Endothelial cell of umbilical vein (primary cell): ENCODE results near the gene HOXD4. TPM values are rescaled to one million over a fixed set of nuclear protein-coding genes. Genes with fewer than 3 reads are reported as not detected.

Experiments
- BruUV-seq: library from RNA; stranded (reverse); fragments of 400-500 nt; replicated peaks from 2 replicates; lab custom pipeline; 2021; lab: Mats Ljungman, UMichigan
- CTCF ChIA-PET: fragments of 300-600, 350-600 bp; sonication (Branson Sonifier 250); formaldehyde crosslinking; loops from one replicate; lab custom pipeline; 2021; ENCODE audit warnings: antibody characterized with exemption, inconsistent platforms; lab: Charles Lee
- POLR2A ChIA-PET: fragments of 300-600, 350-600 bp; sonication (Branson Sonifier 250); formaldehyde crosslinking; loops from one replicate; lab custom pipeline; 2021; ENCODE audit warnings: antibody characterized with exemption, inconsistent platforms; lab: Charles Lee
- DNase-seq: peaks from one replicate; pipeline ENCODE4 v3.0.0-alpha.2; 2011; ENCODE audit warnings: low read depth, low spot score
- FAIRE-seq: peaks from 2 replicates; lab custom pipeline; 2011; peaks lifted over from hg19 to GRCh38; lab: Jason Lieb, UNC
- H2AFZ ChIP-seq: 2 replicates; pipeline ENCODE4 v1.6.0; 2012; ENCODE audit warnings: low read depth, low read length, control low read depth, inconsistent platforms
- H3K27ac ChIP-seq: 2 replicates; pipeline ENCODE4 v1.5.1; 2011; ENCODE audit warnings: low read depth, mild to moderate bottlenecking, control low read depth, low read length, moderate library complexity; ENCODE audit not compliant: insufficient read depth
- H3K27me3 ChIP-seq, 2 experiments: 2 replicates each; pipeline versions ENCODE4 v1.6.0 to v1.6.1; 2011; ENCODE audit warnings: low read length in 2 of 2, mixed read lengths in 1 of 2; ENCODE audit not compliant: control insufficient read depth in 2 of 2, insufficient read depth in 2 of 2
- H3K36me3 ChIP-seq, 2 experiments: 2 replicates in 1 of 2; 3 replicates in 1 of 2; pipeline ENCODE4 v1.5.1; 2011; ENCODE audit warnings: low read length in 2 of 2, mild to moderate bottlenecking in 1 of 2, moderate library complexity in 1 of 2; ENCODE audit not compliant: control insufficient read depth in 2 of 2, insufficient read depth in 2 of 2; ENCODE audit errors: extremely low read depth in 1 of 2
- H3K4me1 ChIP-seq: 3 replicates; pipeline ENCODE4 v1.5.1; 2011; ENCODE audit warnings: mild to moderate bottlenecking, low read length; ENCODE audit not compliant: control insufficient read depth, insufficient read depth; ENCODE audit errors: extremely low read depth
- H3K4me2 ChIP-seq: 2 replicates; pipeline ENCODE4 v1.6.1; 2011; ENCODE audit warnings: low read length, control low read depth, mixed read lengths; ENCODE audit not compliant: insufficient read depth
- H3K4me3 ChIP-seq, 3 experiments: fragments of 200-600 bp in 1 of 3; sonication (generic), shearing (Covaris generic) in 1 of 3; replicated peaks in 1 of 3; 2 replicates each; pipeline ENCODE4 v1.5.1; 2011 to 2016; ENCODE audit warnings: control low read depth in 3 of 3, low read length in 3 of 3, mild to moderate bottlenecking in 2 of 3, inconsistent platforms in 1 of 3, low read depth in 1 of 3, moderate library complexity in 1 of 3; ENCODE audit not compliant: insufficient read depth in 1 of 3
- H3K79me2 ChIP-seq: 2 replicates; pipeline ENCODE4 v1.6.0; 2012; ENCODE audit warnings: low read length, inconsistent platforms; ENCODE audit not compliant: control insufficient read depth, insufficient read depth
- H3K9ac ChIP-seq: replicated peaks from 2 replicates; pipeline ENCODE3; 2011; ENCODE audit warnings: low read length, control low read depth; ENCODE audit not compliant: insufficient read depth; ENCODE audit errors: extremely low read depth
- H3K9me1 ChIP-seq: replicated peaks from 3 replicates; pipeline ENCODE4 v1.6.0; 2011; ENCODE audit warnings: mild to moderate bottlenecking, low read length; ENCODE audit not compliant: control insufficient read depth, insufficient read depth; ENCODE audit errors: extremely low read depth
- H3K9me3 ChIP-seq: replicated peaks from 2 replicates; pipeline ENCODE4 v1.5.1; 2012; ENCODE audit warnings: low read length, inconsistent platforms; ENCODE audit not compliant: control insufficient read depth, insufficient read depth
- H4K20me1 ChIP-seq: replicated peaks from 2 replicates; pipeline ENCODE3; 2011; ENCODE audit warnings: mild to moderate bottlenecking, low read length; ENCODE audit not compliant: control insufficient read depth, insufficient read depth; ENCODE audit errors: extremely low read depth
- EZH2 ChIP-seq: IDR thresholded peaks from 2 replicates; pipeline ENCODE4 v1.6.1; 2012; ENCODE audit warnings: borderline replicate concordance, low read depth, mild to moderate bottlenecking, moderate library complexity, low read length, inconsistent platforms; ENCODE audit not compliant: severe bottlenecking
- FOS ChIP-seq: IDR thresholded peaks from 2 replicates; pipeline ENCODE4 v1.6.1; 2011; ENCODE audit warnings: mild to moderate bottlenecking, low read length, moderate library complexity, borderline replicate concordance; ENCODE audit not compliant: insufficient read depth
- GATA2 ChIP-seq: IDR thresholded peaks from 2 replicates; pipeline ENCODE4 v1.7.0; 2011; ENCODE audit warnings: low read depth, mild to moderate bottlenecking, moderate library complexity, mixed read lengths, low read length; ENCODE audit not compliant: insufficient read length, insufficient read depth
- JUN ChIP-seq: IDR thresholded peaks from 2 replicates; pipeline ENCODE4 v1.6.1; 2011; ENCODE audit warnings: borderline replicate concordance, low read depth; ENCODE audit not compliant: insufficient read length, insufficient read depth
- MYC ChIP-seq: IDR thresholded peaks from one replicate; pipeline ENCODE4 v1.6.1; 2011; ENCODE audit warnings: mild to moderate bottlenecking, low read depth, low read length
- POLR2A ChIP-seq: IDR thresholded peaks from 2 replicates; pipeline ENCODE4 v1.6.1; 2012; ENCODE audit warnings: low read depth, mild to moderate bottlenecking, control low read depth, low read length
- POLR2AphosphoS5 ChIP-seq: IDR thresholded peaks from 2 replicates; pipeline ENCODE4 v1.6.1; 2012; ENCODE audit warnings: low read depth, mild to moderate bottlenecking, control low read depth, low read length, moderate library complexity; ENCODE audit not compliant: insufficient read depth
- dilution Hi-C: fragments of 300-500 bp; cut with MboI; formaldehyde crosslinking; loops from one replicate; pipeline ENCODE4 v1.15.0; 2019; ENCODE audit warnings: low sequenced_read_pairs; ENCODE audit not compliant: extremely low pct_ligation_motif_present
- intact Hi-C: fragments of 100-400 bp; cut with micrococcal nuclease; formaldehyde crosslinking; loops from one replicate; pipeline ENCODE4 v1.10.0; 2022
- polyA plus RNA-seq, 4 experiments: library from polyadenylated mRNA; depleted of rRNA in 3 of 4; stranded (reverse) in 3 of 4; unstranded in 1 of 4; fragments of >200 nt; gene quantifications; 2 replicates each; pipeline versions ENCODE4 v1.2.1 to v1.2.3, GENCODE V29; 2011 to 2012; ENCODE audit warnings: missing spikeins in 1 of 4
- total RNA-seq: library from RNA; stranded (reverse); gene quantifications from 2 replicates; pipeline ENCODE4 v1.2.3, GENCODE V29; 2021
- TF ChIP-seq, protein P1 (sequence below): IDR thresholded peaks from 2 replicates; pipeline ENCODE4 v1.6.1; 2011; ENCODE audit not compliant: insufficient read depth, insufficient read length
- TF ChIP-seq, protein P2 (sequence below), 2 donors: IDR thresholded peaks; 1 replicate in 1 of 2; 2 replicates in 1 of 2; pipeline ENCODE4 v1.5.1; 2011; ENCODE audit warnings: low read length in 2 of 2, mild to moderate bottlenecking in 2 of 2, moderate library complexity in 2 of 2, control low read depth in 1 of 2, inconsistent platforms in 1 of 2, low read depth in 1 of 2; ENCODE audit not compliant: insufficient read depth in 1 of 2; ENCODE audit errors: extremely low read depth in 1 of 2

Gene HOXD4
- total and polyA plus RNA-seq, 2 donors (not counting 3 experiments of a cell fraction or from before 2014, with no cell fraction given), result 7.6 to 13.7 TPM

DNA sequence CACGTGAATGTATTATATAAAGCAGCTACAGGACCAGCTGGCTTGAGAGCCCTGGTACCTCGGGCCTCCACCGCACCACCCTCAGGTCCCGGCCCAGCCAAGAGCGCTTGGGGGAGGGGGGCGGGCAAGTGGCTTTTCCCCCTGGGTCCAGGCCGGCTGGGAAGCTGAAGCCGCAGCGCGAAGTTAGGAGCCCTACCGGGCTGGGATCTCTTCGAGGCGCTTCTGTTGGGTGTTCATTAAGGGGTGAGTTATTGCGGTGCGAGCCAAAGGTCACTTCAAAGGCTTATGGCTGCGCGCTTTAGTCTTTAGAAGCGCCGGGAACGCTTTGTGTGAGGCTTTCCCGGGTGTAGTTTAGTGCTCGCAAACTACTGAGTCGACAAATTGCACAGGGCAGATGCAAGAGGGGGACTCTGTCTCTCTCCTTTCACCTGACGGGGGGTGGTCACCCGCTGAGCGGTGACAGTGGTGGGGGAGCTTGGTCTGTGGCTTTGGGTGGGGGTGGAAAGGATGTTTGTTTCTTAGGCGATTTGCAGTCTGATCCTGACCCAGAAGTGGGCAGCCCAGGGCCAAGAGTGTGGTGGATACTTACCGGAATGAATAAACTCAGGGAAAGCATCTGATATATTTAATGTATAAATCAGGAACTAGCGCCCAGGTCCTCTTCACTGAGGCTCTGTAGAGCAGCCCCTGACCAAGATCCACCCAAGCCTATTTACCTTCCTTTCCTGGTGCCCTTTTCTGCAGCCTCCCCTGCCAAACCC, 11.7 kb downstream of the HOXD4 start:
- Histone ChIP-seq H3K4me1 (peaks cover 3% of the 10 kb centered on the region), H2AFZ (no peak overlapping the region), H3K9ac (no peak overlapping the region), H3K4me3 (no peak overlapping the region), H3K27me3 (peaks cover 5 to 15% of the 10 kb centered on the region in 2 experiments), H3K4me2 (no peak overlapping the region), H3K9me3 (no peaks in the 10 kb centered on the region), H3K36me3 (no peaks in the 10 kb centered on the region), H3K79me2 (no peaks in the 10 kb centered on the region), H3K9me1 (no peaks in the 10 kb centered on the region), H4K20me1 (no peaks in the 10 kb centered on the region), H3K27ac (no peak overlapping the region)
- DNase-seq, result no peak
- dilution Hi-C loops, result no loop called here
- TF ChIP-seq FOS (no peak), POLR2A (no peak), EZH2 (no peak), POLR2AphosphoS5 (no peak), JUN (no peak), MYC (no peak), GATA2 (no peak)
- TF ChIP-seq, protein P1, sequence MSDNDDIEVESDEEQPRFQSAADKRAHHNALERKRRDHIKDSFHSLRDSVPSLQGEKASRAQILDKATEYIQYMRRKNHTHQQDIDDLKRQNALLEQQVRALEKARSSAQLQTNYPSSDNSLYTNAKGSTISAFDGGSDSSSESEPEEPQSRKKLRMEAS, result no peak
- TF ChIP-seq, protein P2, sequence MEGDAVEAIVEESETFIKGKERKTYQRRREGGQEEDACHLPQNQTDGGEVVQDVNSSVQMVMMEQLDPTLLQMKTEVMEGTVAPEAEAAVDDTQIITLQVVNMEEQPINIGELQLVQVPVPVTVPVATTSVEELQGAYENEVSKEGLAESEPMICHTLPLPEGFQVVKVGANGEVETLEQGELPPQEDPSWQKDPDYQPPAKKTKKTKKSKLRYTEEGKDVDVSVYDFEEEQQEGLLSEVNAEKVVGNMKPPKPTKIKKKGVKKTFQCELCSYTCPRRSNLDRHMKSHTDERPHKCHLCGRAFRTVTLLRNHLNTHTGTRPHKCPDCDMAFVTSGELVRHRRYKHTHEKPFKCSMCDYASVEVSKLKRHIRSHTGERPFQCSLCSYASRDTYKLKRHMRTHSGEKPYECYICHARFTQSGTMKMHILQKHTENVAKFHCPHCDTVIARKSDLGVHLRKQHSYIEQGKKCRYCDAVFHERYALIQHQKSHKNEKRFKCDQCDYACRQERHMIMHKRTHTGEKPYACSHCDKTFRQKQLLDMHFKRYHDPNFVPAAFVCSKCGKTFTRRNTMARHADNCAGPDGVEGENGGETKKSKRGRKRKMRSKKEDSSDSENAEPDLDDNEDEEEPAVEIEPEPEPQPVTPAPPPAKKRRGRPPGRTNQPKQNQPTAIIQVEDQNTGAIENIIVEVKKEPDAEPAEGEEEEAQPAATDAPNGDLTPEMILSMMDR (IDR thresholded peaks at IDR 0.05; ENCODE audit: extremely low read depth in 1 of 2, insufficient read depth in 1 of 2, low read depth in 1 of 2, low read length in 2 of 2), result no peak
- intact Hi-C loops, result no loop called here
- ChIA-PET POLR2A (no interaction called here), CTCF (interaction anchor here (1.0 to 3.4 kb wide), 6 partner anchors 8 to 490 kb away, joined by 3 to 18 read pairs (median 4); no protein-coding TSS in a partner anchor)
- no TSS peak for BruUV-seq
- no peak for FAIRE-seq
